ENCODE data around the gene HAGH.
"Not testable (repeated sequence)": the region's sequence is repeated elsewhere in the genome, so short reads cannot be mapped to it uniquely, and the experiment has no call there.

The HAGH gene

GRCh38 chr16:1826691-1827573 is at the start of gene HAGH, which contains the start of gene FAHD1:
Gene HAGH, minus strand, starts transcription at chr16:1826825. Its CDS starts 38 bp downstream, at chr16:1826787.
Gene FAHD1, plus strand, starts transcription at chr16:1827206. Its CDS starts 33 bp downstream, at chr16:1827239.
- Histone ChIP-seq H3K9ac (ENCODE audit: low read length) (peak within 1 kb of the TSS; percentile 44), H3K4me3 (ENCODE audit: low read depth in 1 of 2, low read length in 2 of 2) (peak within 1 kb of the TSS; percentile 93 to 99), H3K27me3 (ENCODE audit: control insufficient read depth in 1 of 2, insufficient read depth in 2 of 2, low read length in 2 of 2) (no peaks in the 10 kb centered on the region), H3K4me1 (ENCODE audit: insufficient read depth, low read length) (peaks cover 42% of the 10 kb centered on the region), H3K9me3 (ENCODE audit: low read length) (no peaks in the 10 kb centered on the region), H3K36me3 (ENCODE audit: insufficient read depth, low read length) (peaks cover 25% of the 10 kb centered on the region), H3K27ac (ENCODE audit: low read depth, low read length) (peak within 1 kb of the TSS; percentile 84)

DNA sequence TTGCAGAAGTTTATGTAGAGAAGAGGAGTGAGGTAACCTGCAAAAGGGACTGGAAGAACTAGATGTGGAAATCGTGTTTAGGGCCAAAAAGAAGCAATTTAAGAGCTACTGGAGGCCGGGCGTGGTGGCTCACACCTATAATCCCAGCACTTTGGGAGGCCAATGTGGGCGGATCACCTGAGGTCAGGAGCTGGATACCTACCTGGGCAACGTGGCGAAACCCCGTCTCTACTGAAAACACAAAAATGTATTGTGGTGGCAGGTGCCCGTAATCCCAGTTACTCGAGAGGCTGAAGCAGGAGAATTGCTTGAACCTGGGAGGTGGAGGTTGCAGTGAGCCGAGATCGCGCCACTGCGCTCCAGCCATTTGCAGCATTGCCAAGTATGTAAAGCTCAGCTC is 49.4 kb upstream of the HAGH start:
- H3K4me3 ChIP-seq (ENCODE audit: low read depth in 1 of 2, low read length in 2 of 2); H3K36me3 ChIP-seq (ENCODE audit: insufficient read depth, low read length); H3K9me3 ChIP-seq (ENCODE audit: low read length); H3K9ac ChIP-seq (ENCODE audit: low read length); H3K4me1 ChIP-seq (ENCODE audit: insufficient read depth, low read length); H3K27ac ChIP-seq (ENCODE audit: low read depth, low read length): not testable (repeated sequence)
- H3K27me3 ChIP-seq (ENCODE audit: control insufficient read depth in 1 of 2, insufficient read depth in 2 of 2, low read length in 2 of 2), result peaks cover 12 to 13% of the 10 kb centered on the region in 2 donors

GRCh38 chr16:1874854-1875253 is 48.2 kb upstream of the HAGH start:
- H3K27ac ChIP-seq (ENCODE audit: low read depth, low read length), result no peak overlapping the region
- H3K9ac ChIP-seq (ENCODE audit: low read length), result no peak overlapping the region
- no peaks in the 10 kb centered on the region for H3K36me3 ChIP-seq (ENCODE audit: insufficient read depth, low read length)
- H3K9me3 ChIP-seq (ENCODE audit: low read length), result no peaks in the 10 kb centered on the region
- H3K27me3 ChIP-seq (ENCODE audit: control insufficient read depth in 1 of 2, insufficient read depth in 2 of 2, low read length in 2 of 2), result peaks cover 12 to 13% of the 10 kb centered on the region in 2 donors
- no peaks in the 10 kb centered on the region for H3K4me1 ChIP-seq (ENCODE audit: insufficient read depth, low read length)
- H3K4me3 ChIP-seq (ENCODE audit: low read depth in 1 of 2, low read length in 2 of 2), result no peak overlapping the region

- Histone ChIP-seq H3K27me3 (ENCODE audit: control insufficient read depth in 1 of 2, insufficient read depth in 2 of 2, low read length in 2 of 2) (peaks cover 12 to 13% of the 10 kb centered on the region in 2 donors), H3K9ac (ENCODE audit: low read length) (no peak within 1 kb of the TSS), H3K27ac (ENCODE audit: low read depth, low read length) (no peak within 1 kb of the TSS), H3K9me3 (ENCODE audit: low read length) (no peaks in the 10 kb centered on the region), H3K36me3 (ENCODE audit: insufficient read depth, low read length) (no peaks in the 10 kb centered on the region), H3K4me3 (ENCODE audit: low read depth in 1 of 2, low read length in 2 of 2) (no peak within 1 kb of the TSS), H3K4me1 (ENCODE audit: insufficient read depth, low read length) (no peaks in the 10 kb centered on the region)
Observed at GRCh38 chr16:1871974-1872635, 45.5 kb upstream of the HAGH start, which contains the start of gene MEIOB. Gene MEIOB, minus strand, starts transcription at chr16:1872164. Its CDS starts 3,989 bp downstream, at chr16:1868175.

DNA sequence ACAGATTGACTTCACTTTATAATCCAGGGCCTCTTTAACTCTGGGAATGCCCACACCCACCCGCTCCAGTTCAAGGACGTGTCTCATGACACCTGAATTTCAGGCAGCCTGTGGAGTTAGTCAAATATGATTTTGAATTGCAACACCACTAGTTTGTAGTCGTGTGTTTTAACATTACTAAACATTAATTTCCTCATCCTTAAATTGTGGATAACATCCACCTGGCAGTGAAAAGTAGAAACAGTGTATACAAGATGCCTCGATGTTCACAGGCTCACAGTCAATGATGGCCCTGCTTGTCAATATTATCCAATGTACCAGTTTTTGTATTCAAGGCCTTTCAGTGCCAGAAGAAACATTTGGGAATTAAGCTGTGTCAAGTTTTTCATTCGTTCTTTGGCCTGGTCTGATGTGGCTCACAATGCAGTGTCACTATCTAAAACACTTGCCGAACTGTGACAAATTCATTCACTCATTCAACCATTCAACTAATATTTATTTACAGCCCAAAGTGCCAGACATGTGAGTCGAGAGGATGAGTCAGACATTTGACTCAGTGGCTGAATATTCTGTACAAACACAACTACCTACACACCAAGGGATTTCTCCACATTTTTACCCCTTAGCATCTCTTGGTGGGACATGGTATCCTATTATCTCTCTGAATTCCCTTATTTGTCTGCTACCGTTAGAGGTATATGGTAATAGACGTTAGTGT is 43.9 kb upstream of the HAGH start:
- H3K27me3 ChIP-seq (ENCODE audit: control insufficient read depth in 1 of 2, insufficient read depth in 2 of 2, low read length in 2 of 2), result peaks cover 12 to 13% of the 10 kb centered on the region in 2 donors

DNA sequence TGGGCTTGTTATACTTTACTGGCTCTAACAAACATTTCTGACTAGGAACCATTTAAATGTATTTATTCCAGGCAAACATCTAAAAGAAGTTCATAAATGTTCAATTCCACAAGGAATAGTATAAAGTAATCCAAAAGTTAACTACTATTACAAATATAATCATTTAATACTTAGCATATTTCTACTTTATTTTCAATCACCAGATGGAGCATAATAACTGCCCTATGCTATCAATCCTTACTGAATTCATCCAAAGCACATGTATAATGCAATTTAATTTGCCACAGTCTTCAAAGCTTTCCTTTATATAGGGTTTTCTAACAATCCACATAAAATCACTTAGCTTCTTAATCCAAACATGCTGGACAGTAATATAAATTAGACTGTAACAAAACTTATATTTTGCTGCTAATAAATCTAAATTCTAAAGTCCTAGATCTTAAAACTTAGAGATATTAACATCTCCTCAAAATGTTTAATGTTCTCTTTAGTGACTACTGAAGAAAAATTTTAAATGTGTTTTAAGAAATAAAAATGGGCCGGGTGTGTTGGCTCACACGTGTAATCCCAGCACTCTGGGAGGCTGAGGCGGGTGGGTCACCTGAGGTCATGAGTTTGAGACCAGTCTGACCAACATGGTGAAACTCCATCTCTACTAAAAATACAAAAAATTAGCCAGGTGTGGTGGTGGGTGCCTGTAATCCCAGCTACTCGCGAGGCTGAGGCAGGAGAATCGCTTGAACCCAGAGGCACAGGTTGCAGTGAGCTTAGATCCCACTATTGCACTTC is 39.5 kb upstream of the HAGH start:
- H3K9ac ChIP-seq (ENCODE audit: low read length), result no peak overlapping the region
- no peaks in the 10 kb centered on the region for H3K36me3 ChIP-seq (ENCODE audit: insufficient read depth, low read length)
- no peak overlapping the region for H3K27ac ChIP-seq (ENCODE audit: low read depth, low read length)
- peaks cover 0 to 5% of the 10 kb centered on the region in 2 donors for H3K27me3 ChIP-seq (ENCODE audit: control insufficient read depth in 1 of 2, insufficient read depth in 2 of 2, low read length in 2 of 2)
- no peak overlapping the region for H3K4me3 ChIP-seq (ENCODE audit: low read depth in 1 of 2, low read length in 2 of 2)
- no peaks in the 10 kb centered on the region for H3K9me3 ChIP-seq (ENCODE audit: low read length)
- H3K4me1 ChIP-seq (ENCODE audit: insufficient read depth, low read length), result no peaks in the 10 kb centered on the region

More for the DNA sequence above, 43.9 kb upstream of the HAGH start:
- Histone ChIP-seq H3K27ac (ENCODE audit: low read depth, low read length) (no peak overlapping the region), H3K9me3 (ENCODE audit: low read length) (no peaks in the 10 kb centered on the region), H3K9ac (ENCODE audit: low read length) (no peak overlapping the region), H3K4me1 (ENCODE audit: insufficient read depth, low read length) (no peaks in the 10 kb centered on the region), H3K36me3 (ENCODE audit: insufficient read depth, low read length) (no peaks in the 10 kb centered on the region), H3K4me3 (ENCODE audit: low read depth in 1 of 2, low read length in 2 of 2) (no peak overlapping the region)

DNA sequence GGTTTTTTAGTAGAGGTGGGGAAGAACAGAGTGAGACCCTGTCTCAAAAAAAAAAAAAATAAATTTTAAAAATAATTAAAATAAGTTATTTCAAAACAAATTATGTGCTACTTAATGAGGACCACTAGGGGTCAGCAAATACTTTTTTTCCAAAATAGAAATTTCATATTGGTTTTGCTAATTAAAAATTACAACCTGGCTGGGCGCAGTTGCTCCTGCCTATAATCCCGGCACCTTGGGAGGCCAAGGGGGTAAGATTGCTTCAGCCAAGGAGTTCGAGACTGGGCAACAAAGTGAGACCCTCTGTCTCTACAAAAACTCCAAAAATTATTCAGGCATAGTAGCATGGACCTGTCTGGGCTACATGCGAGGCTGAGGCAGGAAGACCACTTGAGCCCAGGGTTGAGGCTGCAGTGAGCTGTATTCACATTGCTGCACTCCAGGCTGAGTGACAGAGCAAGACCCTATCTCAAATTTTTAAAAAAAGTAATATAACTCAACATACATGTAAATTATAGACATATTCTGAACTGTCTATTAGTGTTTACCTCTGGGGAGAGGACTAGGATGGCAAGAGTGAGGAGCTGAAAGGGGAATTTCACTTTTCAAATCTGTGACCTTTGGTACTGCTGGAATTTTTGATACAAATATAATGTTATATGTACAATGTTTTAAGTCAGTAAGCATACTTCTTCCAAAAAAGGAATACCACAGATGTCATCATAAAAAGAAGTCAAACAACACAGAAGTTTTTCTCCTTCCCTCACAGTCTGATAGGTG is 37.2 kb upstream of the HAGH start:
- Histone ChIP-seq H3K27me3 (ENCODE audit: control insufficient read depth in 1 of 2, insufficient read depth in 2 of 2, low read length in 2 of 2) (peaks cover 3 to 12% of the 10 kb centered on the region in 2 donors), H3K4me1 (ENCODE audit: insufficient read depth, low read length) (no peaks in the 10 kb centered on the region), H3K4me3 (ENCODE audit: low read depth in 1 of 2, low read length in 2 of 2) (no peak overlapping the region), H3K9ac (ENCODE audit: low read length) (no peak overlapping the region), H3K9me3 (ENCODE audit: low read length) (no peaks in the 10 kb centered on the region), H3K27ac (ENCODE audit: low read depth, low read length) (no peak overlapping the region), H3K36me3 (ENCODE audit: insufficient read depth, low read length) (no peaks in the 10 kb centered on the region)

- Histone ChIP-seq H3K36me3 (ENCODE audit: insufficient read depth, low read length) (no peaks in the 10 kb centered on the region), H3K4me1 (ENCODE audit: insufficient read depth, low read length) (no peaks in the 10 kb centered on the region), H3K27me3 (ENCODE audit: control insufficient read depth in 1 of 2, insufficient read depth in 2 of 2, low read length in 2 of 2) (peaks cover 3 to 17% of the 10 kb centered on the region in 2 donors), H3K27ac (ENCODE audit: low read depth, low read length) (no peak overlapping the region), H3K9ac (ENCODE audit: low read length) (no peak overlapping the region), H3K9me3 (ENCODE audit: low read length) (no peaks in the 10 kb centered on the region), H3K4me3 (ENCODE audit: low read depth in 1 of 2, low read length in 2 of 2) (no peak overlapping the region)
Observed at GRCh38 chr16:1862394-1862793, 35.8 kb upstream of the HAGH start.

DNA sequence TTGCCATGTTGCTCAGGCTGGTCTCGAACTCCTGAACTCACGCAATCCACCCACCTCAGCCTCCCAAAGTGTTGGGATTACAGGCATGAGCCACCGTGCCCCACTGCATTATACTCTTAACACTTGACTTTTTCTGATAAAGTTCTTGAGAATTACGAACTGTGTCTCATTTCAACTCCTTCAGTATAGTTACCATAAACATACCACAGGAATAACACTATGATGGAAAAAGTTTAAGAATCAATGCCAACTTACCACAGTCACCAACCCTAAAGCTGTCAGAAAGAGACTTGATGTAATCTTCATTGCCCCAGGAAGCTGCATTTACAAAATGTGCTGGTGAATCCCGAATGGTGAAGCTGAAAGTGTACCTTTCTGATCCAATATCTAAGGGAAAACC is 35.1 kb upstream of the HAGH start:
- no peaks in the 10 kb centered on the region for H3K4me1 ChIP-seq (ENCODE audit: insufficient read depth, low read length)
- H3K9me3 ChIP-seq (ENCODE audit: low read length), result no peaks in the 10 kb centered on the region
- no peak overlapping the region for H3K9ac ChIP-seq (ENCODE audit: low read length)
- H3K4me3 ChIP-seq (ENCODE audit: low read depth in 1 of 2, low read length in 2 of 2), result no peak overlapping the region
- H3K27ac ChIP-seq (ENCODE audit: low read depth, low read length), result no peak overlapping the region
- H3K36me3 ChIP-seq (ENCODE audit: insufficient read depth, low read length), result no peaks in the 10 kb centered on the region
- peaks cover 3 to 17% of the 10 kb centered on the region in 2 donors for H3K27me3 ChIP-seq (ENCODE audit: control insufficient read depth in 1 of 2, insufficient read depth in 2 of 2, low read length in 2 of 2)

DNA sequence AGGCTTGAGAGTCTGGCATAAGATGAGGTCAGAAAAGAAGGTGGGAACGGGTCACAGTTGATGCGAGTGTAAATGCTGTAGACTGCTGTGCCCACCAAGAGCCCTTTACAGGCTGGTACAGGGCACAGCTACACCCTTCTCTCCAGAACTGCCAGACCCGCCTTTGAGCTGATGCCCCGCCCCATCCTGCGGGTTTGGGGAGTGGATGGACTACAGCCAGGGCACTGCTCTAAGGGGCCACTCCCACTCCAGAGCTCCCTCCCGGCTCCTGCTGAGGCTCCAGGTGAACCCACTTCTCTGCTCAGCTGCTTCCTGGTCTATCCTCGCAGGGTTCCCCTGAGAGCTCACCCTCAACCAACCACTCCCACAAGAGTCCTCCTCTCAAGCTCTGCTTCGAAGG is 33.0 kb upstream of the HAGH start:
- H3K27me3 ChIP-seq (ENCODE audit: control insufficient read depth in 1 of 2, insufficient read depth in 2 of 2, low read length in 2 of 2), result peaks cover 3 to 17% of the 10 kb centered on the region in 2 donors
- no peak overlapping the region for H3K4me3 ChIP-seq (ENCODE audit: low read depth in 1 of 2, low read length in 2 of 2)
- H3K9ac ChIP-seq (ENCODE audit: low read length), result no peak overlapping the region
- H3K4me1 ChIP-seq (ENCODE audit: insufficient read depth, low read length), result no peaks in the 10 kb centered on the region
- no peaks in the 10 kb centered on the region for H3K36me3 ChIP-seq (ENCODE audit: insufficient read depth, low read length)
- no peak overlapping the region for H3K27ac ChIP-seq (ENCODE audit: low read depth, low read length)
- no peaks in the 10 kb centered on the region for H3K9me3 ChIP-seq (ENCODE audit: low read length)
